Aorta (tissue), 5 donors: ENCODE data around the gene IRAK2. TPM values are rescaled to one million over a fixed set of nuclear protein-coding genes. Genes with fewer than 3 reads are reported as not detected.
"Not testable (repeated sequence)": the region's sequence is repeated elsewhere in the genome, so short reads cannot be mapped to it uniquely, and the experiment has no call there.

ENCODE experiments used
- ATAC-seq: fragments of 200-7000 bp; cut with Tn5 transposase; one replicate; pipeline ENCODE4 v1.9.1; 2022; ENCODE audit warnings: moderate library complexity; ENCODE audit not compliant: low FRiP score
- DNase-seq, 2 donors: peaks; one replicate each; pipeline ENCODE4 v3.0.0-alpha.2; 2020
- H3K27ac ChIP-seq, 2 donors: one replicate each; pipeline ENCODE4 v1.5.1; 2013; ENCODE audit warnings: low read length in 2 of 2, mild to moderate bottlenecking in 2 of 2, moderate library complexity in 2 of 2, control low read depth in 1 of 2, inconsistent platforms in 1 of 2, low read depth in 1 of 2
- H3K27me3 ChIP-seq, 2 donors: one replicate each; pipeline ENCODE4 v1.6.1; 2013; ENCODE audit warnings: control low read depth in 1 of 2, low read length in 1 of 2, mild to moderate bottlenecking in 1 of 2, moderate library complexity in 1 of 2; ENCODE audit not compliant: insufficient read depth in 2 of 2, control insufficient read depth in 1 of 2
- H3K36me3 ChIP-seq, 2 donors: one replicate each; pipeline ENCODE4 v1.6.1; 2013; ENCODE audit warnings: control low read depth in 1 of 2, low read length in 1 of 2, mild to moderate bottlenecking in 1 of 2; ENCODE audit not compliant: insufficient read depth in 2 of 2, control insufficient read depth in 1 of 2
- H3K4me1 ChIP-seq, 2 donors: one replicate each; pipeline ENCODE4 v1.6.1; 2013; ENCODE audit warnings: low read length in 2 of 2, control low read depth in 1 of 2, mild to moderate bottlenecking in 1 of 2, moderate library complexity in 1 of 2; ENCODE audit not compliant: insufficient read depth in 2 of 2, control insufficient read depth in 1 of 2
- H3K4me3 ChIP-seq, 2 donors: one replicate each; pipeline ENCODE4 v1.5.1; 2013; ENCODE audit warnings: low read length in 2 of 2, control low read depth in 1 of 2, mild to moderate bottlenecking in 1 of 2
- H3K9me3 ChIP-seq: one replicate; pipeline ENCODE4 v1.6.1; 2013; ENCODE audit warnings: mild to moderate bottlenecking, low read length; ENCODE audit not compliant: control insufficient read depth
- WGBS, 2 donors: extraction: QIAGEN DNeasy Blood & Tissue Kit; methylation state at CpG; one replicate each; pipeline ENCODE4 v1.1.7; 2013; 5-methylcytosine and 5-hydroxymethylcytosine counted together
- intact Hi-C, 2 donors: fragments of 100-400 bp; cut with DNase I; formaldehyde crosslinking; loops; one replicate each; pipeline versions ENCODE4 v1.14.2 to v1.15.0; 2022
- polyA plus RNA-seq, 2 donors: library from polyadenylated mRNA; stranded (reverse); fragments of 200-250 nt; gene quantifications; one replicate each; pipeline ENCODE4 v1.2.3, GENCODE V29; 2013
- total RNA-seq, 2 donors: library from RNA; stranded (reverse); fragmentation: NEBNext Ultra II Directional; extraction: Animal tissue kit (Norgen Biotek cat#: 25700); gene quantifications; one replicate each; pipeline ENCODE4 v1.2.1, GENCODE V29; 2021
- donor health status: healthy with polysubstance abuse.
- donor health status: Bipolar disorder and iron deficiency.
- donor health status: DM: no; HTN: no; CAD: no.
- donor health status: DM: no; HTN: no; CAD: no.
- donor health status: DM: yes; HTN: yes; CAD: no.

IRAK2 gene
- total and polyA plus RNA-seq, 4 donors, result 1.7 to 8.3 (median 4.8) TPM

- Histone ChIP-seq H3K4me1 (no peaks in the 10 kb centered on the region), H3K9me3 (no peaks in the 10 kb centered on the region), H3K27me3 (no peaks in the 10 kb centered on the region), H3K27ac (no peak overlapping the region), H3K4me3 (no peak overlapping the region), H3K36me3 (no peaks in the 10 kb centered on the region)
- intact Hi-C loops, result loop anchor here in 1 of 2 donors (2.0 kb wide), 1 partner anchor 59 kb away; no protein-coding TSS in a partner anchor
- 90 to 98% methylated on average over 5 of the region's 5 CpGs for WGBS, 2 donors
- ATAC-seq (no peak), DNase-seq (no peak)
These were observed 1.5 kb downstream of the IRAK2 start for GRCh38 chr3:10166213-10166604.

- peak in 1 of 2 donors; percentile 11 for DNase-seq
- ATAC-seq, result no peak
- no peaks in the 10 kb centered on the region for H3K36me3 ChIP-seq
- intact Hi-C loops, result no loop called here
- no peaks in the 10 kb centered on the region for H3K9me3 ChIP-seq
- no peaks in the 10 kb centered on the region for H3K27me3 ChIP-seq
- peaks cover 0 to 5% of the 10 kb centered on the region in 2 donors for H3K4me1 ChIP-seq
- no peak overlapping the region for H3K4me3 ChIP-seq
- 49 to 54% methylated on average over 8 of the region's 8 CpGs for WGBS, 2 donors
- no peak overlapping the region for H3K27ac ChIP-seq
These were observed 4.3 kb downstream of the IRAK2 start for GRCh38 chr3:10169000-10169496.

- Histone ChIP-seq H3K4me1 (peaks cover 0 to 5% of the 10 kb centered on the region in 2 donors), H3K27ac (no peak overlapping the region), H3K9me3 (no peaks in the 10 kb centered on the region), H3K4me3 (no peak overlapping the region), H3K36me3 (no peaks in the 10 kb centered on the region), H3K27me3 (no peaks in the 10 kb centered on the region)
- 93 to 94% methylated on average over 13 of the region's 13 CpGs for WGBS, 2 donors
- DNase-seq, result peak in 1 of 2 donors; percentile 37
- no peak for ATAC-seq
- intact Hi-C loops, result loop anchor here in 1 of 2 donors (5.0 kb wide), 1 partner anchor 36 kb away; no protein-coding TSS in a partner anchor
These were observed 6.3 kb downstream of the IRAK2 start for GRCh38 chr3:10170915-10171478.

GRCh38 chr3:10173095-10173925 is 8.6 kb downstream of the IRAK2 start:
- Histone ChIP-seq H3K36me3 (no peaks in the 10 kb centered on the region), H3K4me3 (no peak overlapping the region), H3K9me3 (no peaks in the 10 kb centered on the region), H3K27me3 (no peaks in the 10 kb centered on the region), H3K4me1 (peaks cover 0 to 5% of the 10 kb centered on the region in 2 donors), H3K27ac (peak overlapping the region; percentile 10 to 97)
- ATAC-seq (no peak), DNase-seq (no peak)
- WGBS, 2 donors, result 59 to 61% methylated on average over 10 of the region's 10 CpGs
- intact Hi-C loops, result loop anchor here in 1 of 2 donors (5.0 kb wide), 1 partner anchor 34 kb away; no protein-coding TSS in a partner anchor

GRCh38 chr3:10173926-10174435 is 9.3 kb downstream of the IRAK2 start:
- Histone ChIP-seq H3K9me3 (no peaks in the 10 kb centered on the region), H3K4me1 (peaks cover 0 to 5% of the 10 kb centered on the region in 2 donors), H3K27me3 (no peaks in the 10 kb centered on the region), H3K27ac (peak overlapping the region; percentile 69 to 97), H3K36me3 (peaks cover 0 to 2% of the 10 kb centered on the region in 2 donors), H3K4me3 (no peak overlapping the region)
- intact Hi-C loops, result loop anchor here in 1 of 2 donors (1.0 to 5.0 kb wide), 2 partner anchors 15 to 33 kb away; no protein-coding TSS in a partner anchor
- DNase-seq, result peak; percentile 92 to 95
- ATAC-seq, result peak; percentile 93
- WGBS, 2 donors, result 2% methylated on average over 6 of the region's 6 CpGs

- H3K4me3 ChIP-seq, H3K27me3 ChIP-seq, H3K36me3 ChIP-seq, H3K27ac ChIP-seq, ATAC-seq, intact Hi-C loops, H3K4me1 ChIP-seq, H3K9me3 ChIP-seq, DNase-seq: not testable (repeated sequence)
- WGBS, 2 donors, result 96 to 99% methylated on average over 7 of the region's 7 CpGs
These were observed 10.6 kb downstream of the IRAK2 start for GRCh38 chr3:10175334-10175733.

- 62 to 64% methylated on average over 4 of the region's 4 CpGs for WGBS, 2 donors
- H3K4me3 ChIP-seq, ATAC-seq, DNase-seq, H3K27ac ChIP-seq, H3K9me3 ChIP-seq, H3K27me3 ChIP-seq, intact Hi-C loops, H3K36me3 ChIP-seq, H3K4me1 ChIP-seq: not testable (repeated sequence)
These were observed 11.4 kb downstream of the IRAK2 start for GRCh38 chr3:10176150-10176549.

GRCh38 chr3:10177737-10178136 is 13.0 kb downstream of the IRAK2 start:
- 89 to 91% methylated on average over 12 of the region's 12 CpGs for WGBS, 2 donors
- ATAC-seq, result no peak
- intact Hi-C loops, result no loop called here

More at GRCh38 chr3:10177737-10178136, 13.0 kb downstream of the IRAK2 start:
- Histone ChIP-seq H3K27ac (no peak overlapping the region), H3K27me3 (no peaks in the 10 kb centered on the region), H3K4me1 (peaks cover 0 to 5% of the 10 kb centered on the region in 2 donors), H3K36me3 (peaks cover 0 to 2% of the 10 kb centered on the region in 2 donors), H3K4me3 (no peak overlapping the region), H3K9me3 (no peaks in the 10 kb centered on the region)
- no peak for DNase-seq
